Measurements from ENCODE around the gene APLP1.

APLP1 gene

DNA sequence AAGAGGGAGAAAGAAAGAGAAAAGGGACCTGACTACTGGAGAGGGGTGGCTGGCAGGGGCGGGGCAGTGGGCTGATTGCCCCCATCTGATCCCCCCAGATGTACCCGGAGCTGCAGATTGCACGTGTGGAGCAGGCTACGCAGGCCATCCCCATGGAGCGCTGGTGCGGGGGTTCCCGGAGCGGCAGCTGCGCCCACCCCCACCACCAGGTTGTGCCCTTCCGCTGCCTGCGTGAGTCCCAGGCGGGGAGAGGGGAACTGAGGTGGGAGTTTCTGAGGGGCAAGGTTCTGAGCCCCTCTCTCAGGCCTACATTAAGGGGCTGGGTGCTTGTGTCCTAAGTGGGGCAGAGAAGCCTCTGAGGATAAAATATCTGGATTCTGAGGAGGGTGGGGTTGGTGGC is 2.4 kb downstream of the APLP1 start:
- Histone ChIP-seq H3K9me3 (replicated peaks in 1 of 11) (no peaks in the 10 kb centered on the region), H3K4me2 (no peak overlapping the region), H3K27ac (no peak overlapping the region), H3K9ac (no peak overlapping the region), H3K4me3 (no peak overlapping the region), H3K27me3 (peaks cover 41 to 49% (median 45%) of the 10 kb centered on the region in 11 experiments), H4K20me1 (peaks cover 0 to 15% (median 0%) of the 10 kb centered on the region in 11 experiments; a peak in 3 of 22 replicates), H3K36me3 (no peaks in the 10 kb centered on the region), H3K4me1 (peaks cover 11 to 17% (median 15%) of the 10 kb centered on the region in 10 experiments)
- TF ChIP-seq Cebpa-rat (IDR thresholded peaks at IDR 0.05): no peak

GRCh38 chr19:35871611-35872010 is 3.2 kb downstream of the APLP1 start:
- no peak overlapping the region for H3K27ac ChIP-seq
- peaks cover 34 to 44% (median 39%) of the 10 kb centered on the region in 11 experiments for H3K27me3 ChIP-seq
- TF ChIP-seq Cebpa-rat (IDR thresholded peaks at IDR 0.05): no peak
- H3K4me1 ChIP-seq: peaks cover 11 to 17% (median 15%) of the 10 kb centered on the region in 10 experiments
- H3K36me3 ChIP-seq: no peaks in the 10 kb centered on the region
- no peak overlapping the region for H3K4me2 ChIP-seq
- H4K20me1 ChIP-seq: peaks cover 0 to 15% (median 0%) of the 10 kb centered on the region in 11 experiments; a peak in 3 of 22 replicates
- H3K9ac ChIP-seq: no peak overlapping the region
- H3K4me3 ChIP-seq: no peak overlapping the region
- no peaks in the 10 kb centered on the region for H3K9me3 ChIP-seq (replicated peaks in 1 of 11)

- no peaks in the 10 kb centered on the region for H3K9me3 ChIP-seq (replicated peaks in 1 of 11)
- no peak overlapping the region for H3K27ac ChIP-seq
- H3K4me3 ChIP-seq: no peak overlapping the region
- H3K27me3 ChIP-seq: peaks cover 28 to 44% (median 35%) of the 10 kb centered on the region in 11 experiments
- peaks cover 0 to 15% (median 0%) of the 10 kb centered on the region in 11 experiments; a peak in 3 of 22 replicates for H4K20me1 ChIP-seq
- H3K36me3 ChIP-seq: no peaks in the 10 kb centered on the region
- peaks cover 11 to 17% (median 15%) of the 10 kb centered on the region in 10 experiments for H3K4me1 ChIP-seq
- H3K4me2 ChIP-seq: no peak overlapping the region
- no peak for TF ChIP-seq Cebpa-rat (IDR thresholded peaks at IDR 0.05)
- H3K9ac ChIP-seq: no peak overlapping the region
These were observed 3.8 kb downstream of the APLP1 start for GRCh38 chr19:35872180-35872579.

GRCh38 chr19:35874392-35874930 is 6.1 kb downstream of the APLP1 start:
- Histone ChIP-seq H3K4me2 (no peak overlapping the region), H3K36me3 (no peaks in the 10 kb centered on the region), H3K27ac (no peak overlapping the region), H3K4me3 (no peak overlapping the region), H3K27me3 (peaks cover 25 to 44% (median 35%) of the 10 kb centered on the region in 11 experiments), H3K9ac (no peak overlapping the region), H4K20me1 (peaks cover 0 to 19% (median 8%) of the 10 kb centered on the region in 11 experiments; a peak in 11 of 22 replicates), H3K9me3 (replicated peaks in 1 of 11) (no peaks in the 10 kb centered on the region), H3K4me1 (peaks cover 6 to 12% (median 8%) of the 10 kb centered on the region in 10 experiments)
- TF ChIP-seq Cebpa-rat (IDR thresholded peaks at IDR 0.05): no peak

DNA sequence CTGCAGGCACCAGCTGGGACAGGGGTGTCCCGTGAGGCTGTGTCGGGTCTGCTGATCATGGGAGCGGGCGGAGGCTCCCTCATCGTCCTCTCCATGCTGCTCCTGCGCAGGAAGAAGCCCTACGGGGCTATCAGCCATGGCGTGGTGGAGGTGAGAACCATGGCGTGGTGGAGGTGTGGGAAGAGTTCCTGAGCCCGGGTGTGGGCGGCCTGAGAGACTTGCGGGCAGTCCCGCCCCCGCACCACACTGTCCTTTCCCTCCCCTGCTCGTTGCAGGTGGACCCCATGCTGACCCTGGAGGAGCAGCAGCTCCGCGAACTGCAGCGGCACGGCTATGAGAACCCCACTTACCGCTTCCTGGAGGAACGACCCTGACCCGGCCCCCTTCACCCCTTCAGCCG is 10.7 kb downstream of the APLP1 start:
- H3K4me2 ChIP-seq: peak overlapping the region in 5 of 11 experiments; percentile 37 to 71 (median 47); a peak in 7 of 22 replicates
- H3K4me3 ChIP-seq: no peak overlapping the region
- no peak overlapping the region for H3K9ac ChIP-seq
- no peak overlapping the region for H3K27ac ChIP-seq
- H3K36me3 ChIP-seq: no peaks in the 10 kb centered on the region
- H4K20me1 ChIP-seq: peaks cover 0 to 26% (median 8%) of the 10 kb centered on the region in 11 experiments; a peak in 11 of 22 replicates
- no peaks in the 10 kb centered on the region for H3K9me3 ChIP-seq (replicated peaks in 1 of 11)
- H3K27me3 ChIP-seq: peaks cover 21 to 52% (median 40%) of the 10 kb centered on the region in 11 experiments
- H3K4me1 ChIP-seq: peaks cover 3 to 10% (median 7%) of the 10 kb centered on the region in 10 experiments; a peak in 16 of 20 replicates
- TF ChIP-seq Cebpa-rat (IDR thresholded peaks at IDR 0.05): no peak

- Histone ChIP-seq H3K4me3 (no peak overlapping the region), H3K27ac (no peak overlapping the region), H3K36me3 (no peaks in the 10 kb centered on the region), H3K4me1 (peaks cover 3 to 10% (median 7%) of the 10 kb centered on the region in 10 experiments; a peak in 16 of 20 replicates), H3K9ac (no peak overlapping the region), H3K27me3 (peaks cover 21 to 52% (median 40%) of the 10 kb centered on the region in 11 experiments), H3K4me2 (peak overlapping the region; percentile 11 to 71 (median 41); a peak in 16 of 22 replicates), H4K20me1 (peaks cover 0 to 31% (median 8%) of the 10 kb centered on the region in 11 experiments; a peak in 12 of 22 replicates), H3K9me3 (replicated peaks in 1 of 11) (no peaks in the 10 kb centered on the region)
- TF ChIP-seq Cebpa-rat (IDR thresholded peaks at IDR 0.05): no peak
These were observed 11.5 kb downstream of the APLP1 start for GRCh38 chr19:35879770-35880317.

- H3K27me3 ChIP-seq: peaks cover 21 to 42% (median 36%) of the 10 kb centered on the region in 11 experiments
- no peak overlapping the region for H3K27ac ChIP-seq
- H3K4me2 ChIP-seq: peak overlapping the region in 5 of 11 experiments; percentile 3 to 56 (median 16); a peak in 4 of 22 replicates
- peaks cover 0 to 55% (median 10%) of the 10 kb centered on the region in 11 experiments; a peak in 18 of 22 replicates for H4K20me1 ChIP-seq
- peaks cover 6 to 20% (median 9%) of the 10 kb centered on the region in 11 experiments; a peak in 19 of 22 replicates for H3K36me3 ChIP-seq
- H3K4me3 ChIP-seq: no peak overlapping the region
- no peak overlapping the region for H3K9ac ChIP-seq
- peaks cover 3 to 10% (median 7%) of the 10 kb centered on the region in 10 experiments; a peak in 16 of 20 replicates for H3K4me1 ChIP-seq
- no peaks in the 10 kb centered on the region for H3K9me3 ChIP-seq (replicated peaks in 1 of 11)
- no peak for TF ChIP-seq Cebpa-rat (IDR thresholded peaks at IDR 0.05)
These were observed 13.9 kb downstream of the APLP1 start for GRCh38 chr19:35882114-35882832.

DNA sequence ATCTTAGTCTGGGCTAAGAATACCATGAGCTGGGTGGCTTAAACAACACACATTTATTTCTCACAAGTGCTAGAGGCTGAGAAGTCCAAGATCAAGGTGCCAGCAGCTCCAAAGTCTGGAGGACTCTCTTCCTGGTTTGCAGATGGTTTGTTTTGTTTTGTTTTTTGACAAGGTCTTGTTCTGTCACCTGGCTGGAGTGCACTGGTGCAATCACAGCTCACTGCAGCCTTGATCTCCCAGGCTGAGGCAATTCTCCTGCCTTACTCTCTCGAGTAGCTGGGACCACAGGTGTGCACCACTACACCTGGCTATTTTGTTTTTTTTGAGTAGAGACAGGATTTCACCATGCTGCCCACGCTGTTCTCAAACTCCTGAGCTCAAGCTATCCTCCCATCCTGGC is 15.5 kb downstream of the APLP1 start:
- no peak for TF ChIP-seq Cebpa-rat (IDR thresholded peaks at IDR 0.05)
- no peak overlapping the region for H3K27ac ChIP-seq

More for the DNA sequence above, 15.5 kb downstream of the APLP1 start:
- no peak overlapping the region for H3K9ac ChIP-seq
- H3K36me3 ChIP-seq: peaks cover 20 to 36% (median 25%) of the 10 kb centered on the region in 11 experiments
- no peak overlapping the region for H3K4me3 ChIP-seq
- H4K20me1 ChIP-seq: peaks cover 4 to 67% (median 14%) of the 10 kb centered on the region in 11 experiments; a peak in 19 of 22 replicates
- peaks cover 3 to 10% (median 7%) of the 10 kb centered on the region in 10 experiments; a peak in 16 of 20 replicates for H3K4me1 ChIP-seq
- H3K4me2 ChIP-seq: no peak overlapping the region
- no peaks in the 10 kb centered on the region for H3K9me3 ChIP-seq (replicated peaks in 1 of 11)
- H3K27me3 ChIP-seq: peaks cover 5 to 26% (median 20%) of the 10 kb centered on the region in 11 experiments
